NCI-H460 (cell line): ENCODE results near the gene AZU1. TPM values are rescaled to one million over a fixed set of nuclear protein-coding genes. Genes with fewer than 3 reads are reported as not detected.
"Not testable (repeated sequence)": the region's sequence is repeated elsewhere in the genome, so short reads cannot be mapped to it uniquely, and the experiment has no call there.

Experiments
- DNase-seq: peaks from one replicate; pipeline ENCODE4 v3.0.0-alpha.2; 2016; ENCODE audit warnings: low read depth; ENCODE audit errors: extremely low read depth
- total RNA-seq: library from RNA; depleted of rRNA; stranded (reverse); fragments of >200 nt; shearing (Covaris generic); gene quantifications from 2 replicates; pipeline ENCODE4 v1.2.3, GENCODE V29; 2014

AZU1 gene
- total RNA-seq, 1 experiment from 2014 or later: 0.35 TPM

DNA sequence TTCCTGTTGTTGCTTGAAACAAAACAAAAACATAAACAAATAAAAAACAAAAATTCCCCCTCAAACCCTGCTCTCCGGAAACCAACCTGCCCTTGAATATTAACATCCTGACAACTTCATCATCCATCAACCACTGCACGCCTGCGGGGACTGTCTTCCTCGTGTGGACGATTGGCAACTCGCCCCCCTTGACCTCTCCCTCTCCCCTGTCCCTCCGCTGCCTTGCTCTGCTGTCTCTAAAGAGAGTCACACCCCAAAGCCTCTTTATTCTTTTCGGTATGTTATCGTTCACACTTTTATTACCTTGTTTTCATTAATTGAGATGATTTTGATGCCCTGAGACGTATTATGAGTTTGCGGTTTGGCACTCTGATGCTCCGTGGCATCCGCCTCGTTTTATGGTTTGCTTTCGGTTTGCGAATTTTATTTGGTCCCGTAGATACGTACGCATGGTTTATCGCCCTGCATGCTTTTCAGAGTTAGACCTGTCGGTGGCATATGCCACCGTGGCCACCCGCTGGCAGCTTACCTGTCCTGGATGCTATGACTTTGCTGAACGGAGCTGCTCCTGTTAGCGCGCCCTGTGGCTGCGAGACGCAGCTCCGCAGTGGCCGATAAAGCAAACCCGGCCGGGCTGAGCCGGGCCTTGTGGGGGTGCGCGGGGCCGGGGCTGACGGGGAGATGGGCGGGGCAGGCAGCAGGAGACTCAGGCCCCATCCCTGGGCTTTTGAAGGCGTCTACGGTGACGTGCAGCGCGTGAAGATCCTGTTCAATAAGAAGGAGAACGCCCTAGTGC is 19.8 kb upstream of the AZU1 start:
- DNase-seq: no peak

DNA sequence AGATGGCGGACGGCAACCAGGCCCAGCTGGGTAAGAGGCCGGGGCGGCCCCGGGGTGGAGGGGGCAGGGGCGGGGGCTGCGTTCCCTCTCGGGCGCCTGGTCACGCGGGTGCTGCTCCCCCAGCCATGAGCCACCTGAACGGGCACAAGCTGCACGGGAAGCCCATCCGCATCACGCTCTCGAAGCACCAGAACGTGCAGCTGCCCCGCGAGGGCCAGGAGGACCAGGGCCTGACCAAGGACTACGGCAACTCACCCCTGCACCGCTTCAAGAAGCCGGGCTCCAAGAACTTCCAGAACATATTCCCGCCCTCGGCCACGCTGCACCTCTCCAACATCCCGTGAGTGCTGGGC is 19.2 kb upstream of the AZU1 start:
- DNase-seq: no peak

- DNase-seq: no peak
Measured at GRCh38 chr19:810077-810855, 17.4 kb upstream of the AZU1 start.

- DNase-seq: no peak
Measured at GRCh38 chr19:810883-811489, 16.7 kb upstream of the AZU1 start.

DNA sequence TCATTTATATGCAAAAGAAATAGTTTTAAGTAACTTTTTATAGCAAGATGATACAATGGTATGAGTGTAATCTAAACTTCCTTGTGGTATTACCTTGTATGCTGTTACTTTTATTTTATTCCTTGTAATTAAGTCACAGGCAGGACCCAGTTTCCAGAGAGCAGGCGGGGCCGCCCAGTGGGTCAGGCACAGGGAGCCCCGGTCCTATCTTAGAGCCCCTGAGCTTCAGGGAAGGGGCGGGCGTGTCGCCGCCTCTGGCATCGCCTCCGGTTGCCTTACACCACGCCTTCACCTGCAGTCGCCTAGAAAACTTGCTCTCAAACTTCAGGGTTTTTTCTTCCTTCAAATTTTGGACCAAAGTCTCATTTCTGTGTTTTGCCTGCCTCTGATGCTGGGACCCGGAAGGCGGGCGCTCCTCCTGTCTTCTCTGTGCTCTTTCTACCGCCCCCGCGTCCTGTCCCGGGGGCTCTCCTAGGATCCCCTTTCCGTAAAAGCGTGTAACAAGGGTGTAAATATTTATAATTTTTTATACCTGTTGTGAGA is 16.1 kb upstream of the AZU1 start:
- DNase-seq: no peak

DNA sequence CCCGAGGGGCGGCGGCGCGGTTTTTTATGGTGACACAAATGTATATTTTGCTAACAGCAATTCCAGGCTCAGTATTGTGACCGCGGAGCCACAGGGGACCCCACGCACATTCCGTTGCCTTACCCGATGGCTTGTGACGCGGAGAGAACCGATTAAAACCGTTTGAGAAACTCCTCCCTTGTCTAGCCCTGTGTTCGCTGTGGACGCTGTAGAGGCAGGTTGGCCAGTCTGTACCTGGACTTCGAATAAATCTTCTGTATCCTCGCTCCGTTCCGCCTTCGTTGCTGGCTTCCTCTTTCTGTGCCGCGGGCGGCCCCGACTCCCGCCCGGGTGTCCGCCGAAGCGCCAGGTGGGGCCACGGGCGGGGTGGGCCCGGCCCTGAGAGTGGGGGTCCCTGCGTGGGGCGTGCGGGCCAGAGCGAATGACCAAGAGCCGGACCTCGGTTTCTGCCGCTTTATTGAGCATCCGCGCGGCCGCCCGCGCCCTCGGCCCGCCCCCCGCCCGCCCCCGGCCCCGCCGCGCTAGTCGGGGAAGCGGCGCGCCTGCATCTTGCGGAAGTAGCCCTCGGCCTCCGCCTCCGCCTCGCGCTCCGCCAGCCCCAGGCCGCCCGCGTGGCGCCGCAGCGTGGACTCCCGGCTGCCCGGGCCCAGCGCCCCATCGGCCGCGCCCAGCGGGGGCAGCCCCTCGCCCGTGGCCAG is 15.4 kb upstream of the AZU1 start:
- DNase-seq: no peak

- DNase-seq: no peak
Measured at GRCh38 chr19:812747-813218, 14.9 kb upstream of the AZU1 start.

GRCh38 chr19:813219-814151 is 14.2 kb upstream of the AZU1 start:
- no peak for DNase-seq

GRCh38 chr19:814152-815078 is 13.2 kb upstream of the AZU1 start:
- no peak for DNase-seq

DNA sequence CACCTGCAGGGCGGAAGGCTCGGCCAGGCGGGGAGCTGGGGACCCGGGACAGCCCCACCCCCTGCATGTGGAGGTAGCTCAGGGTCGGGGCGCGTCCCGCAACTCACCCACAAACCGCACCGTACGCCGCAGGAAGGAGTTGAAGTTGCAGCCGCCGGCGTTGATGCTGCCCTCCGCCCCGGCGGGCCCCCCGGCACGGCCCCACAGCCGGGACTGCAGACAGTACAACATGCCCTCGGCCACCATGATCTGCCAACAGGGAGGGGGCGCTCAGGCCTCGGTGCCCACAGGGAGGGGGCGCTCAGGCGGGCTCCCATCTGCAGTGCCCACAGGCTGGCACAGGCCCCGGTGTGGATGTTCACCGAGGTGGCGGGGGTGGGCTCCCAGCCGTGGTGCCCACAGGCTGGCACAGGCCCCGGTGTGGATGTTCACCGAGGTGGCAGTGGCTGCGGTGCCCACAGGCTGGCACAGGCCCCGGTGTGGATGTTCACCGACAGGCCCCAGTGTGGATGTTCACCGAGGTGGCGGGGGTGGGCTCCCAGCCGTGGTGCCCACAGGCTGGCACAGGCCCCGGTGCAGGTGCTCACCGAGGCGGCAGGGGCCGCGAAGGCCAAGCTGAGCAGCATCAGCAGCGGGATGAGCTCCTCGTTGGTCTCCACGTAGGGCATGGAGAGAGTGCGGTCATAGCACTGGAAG is 12.4 kb upstream of the AZU1 start:
- no peak for DNase-seq

DNA sequence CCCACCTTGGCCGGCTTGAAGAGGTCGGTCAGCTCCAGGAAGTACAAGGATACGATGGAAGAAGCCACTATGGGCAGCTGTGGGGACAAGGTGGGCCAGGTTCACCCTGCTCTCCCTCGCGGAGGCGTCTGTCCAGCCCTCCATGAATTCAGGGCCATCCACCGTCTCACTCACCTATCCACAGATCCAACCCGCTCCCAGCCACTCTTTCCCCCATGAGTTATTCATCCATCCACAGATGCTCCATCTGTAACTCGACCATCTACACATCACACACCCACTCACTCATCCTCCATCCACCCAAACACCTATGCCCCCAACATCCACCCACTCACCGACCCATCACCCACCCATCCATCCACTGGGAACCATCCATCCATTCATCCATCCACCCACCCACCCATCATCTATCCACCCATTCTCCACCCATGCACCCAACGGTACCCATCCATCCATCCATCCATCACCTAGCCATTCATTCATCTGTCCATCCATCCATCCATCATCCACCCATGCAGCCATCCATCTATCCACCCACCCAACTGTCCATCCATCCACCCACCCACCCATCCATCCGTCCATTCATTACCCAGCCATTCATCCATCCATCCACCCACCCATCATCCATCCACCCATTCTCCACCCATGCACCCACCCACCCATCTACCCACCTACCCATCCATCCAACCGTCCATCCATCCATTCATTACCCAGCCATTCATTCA is 11.7 kb upstream of the AZU1 start:
- no peak for DNase-seq

- no peak for DNase-seq
Measured at GRCh38 chr19:816500-816857, 11.2 kb upstream of the AZU1 start.

DNA sequence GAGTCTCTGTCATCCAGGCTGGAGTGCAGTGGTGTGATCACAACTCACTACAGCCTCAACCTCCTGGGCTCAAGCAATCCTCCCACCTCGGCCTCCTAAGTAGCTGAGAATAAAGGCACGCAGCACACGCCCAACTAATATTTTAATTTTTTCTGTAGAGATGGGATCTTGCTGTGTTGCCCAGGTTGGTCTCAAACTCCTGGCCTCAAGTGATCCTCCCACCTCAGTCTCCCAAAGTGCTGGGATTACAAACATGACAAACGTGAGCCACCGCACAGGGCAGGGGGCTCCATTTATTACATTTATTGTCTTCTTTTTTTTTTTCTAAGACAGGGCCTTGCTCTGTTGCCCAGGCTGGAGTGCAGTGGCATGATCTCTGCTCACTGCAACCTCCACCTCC is 7.4 kb upstream of the AZU1 start:
- not testable (repeated sequence) for DNase-seq

DNA sequence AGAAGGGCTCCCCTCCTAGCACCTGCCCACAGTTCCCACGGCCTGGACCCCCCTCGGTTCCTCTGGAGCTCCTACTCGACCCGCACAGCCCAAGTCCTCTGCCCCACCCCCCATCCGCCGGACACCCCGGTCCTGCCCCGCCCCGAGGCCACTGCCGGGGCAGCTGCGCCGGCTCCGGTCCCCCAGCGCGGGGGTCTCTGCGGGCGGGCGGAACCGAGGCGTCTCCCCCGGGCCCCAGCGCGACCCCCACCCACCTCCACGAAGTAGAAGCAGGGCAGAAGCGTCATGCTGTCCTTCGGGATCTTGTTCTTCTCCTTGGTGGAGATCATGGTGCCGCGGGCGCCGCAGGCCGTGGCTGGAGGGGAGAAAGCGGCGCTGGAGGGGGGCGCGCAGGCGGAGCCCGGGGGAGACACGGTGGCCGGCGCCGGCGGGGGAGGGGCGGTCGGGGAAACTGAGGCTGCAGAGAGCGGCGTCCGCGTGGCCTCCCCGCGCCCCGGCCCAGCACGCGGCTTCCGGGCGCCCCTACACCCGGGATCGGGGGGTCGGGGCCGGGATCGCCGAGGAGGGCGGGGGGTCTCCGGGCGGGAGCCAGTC is 6.3 kb upstream of the AZU1 start:
- DNase-seq: no peak

- no peak for DNase-seq
Measured at GRCh38 chr19:821825-822503, 5.7 kb upstream of the AZU1 start, which contains the start of gene PLPPR3. TSS of gene PLPPR3 (minus strand) at chr19:821955. CDS start at chr19:821559, 396 bp downstream.

DNA sequence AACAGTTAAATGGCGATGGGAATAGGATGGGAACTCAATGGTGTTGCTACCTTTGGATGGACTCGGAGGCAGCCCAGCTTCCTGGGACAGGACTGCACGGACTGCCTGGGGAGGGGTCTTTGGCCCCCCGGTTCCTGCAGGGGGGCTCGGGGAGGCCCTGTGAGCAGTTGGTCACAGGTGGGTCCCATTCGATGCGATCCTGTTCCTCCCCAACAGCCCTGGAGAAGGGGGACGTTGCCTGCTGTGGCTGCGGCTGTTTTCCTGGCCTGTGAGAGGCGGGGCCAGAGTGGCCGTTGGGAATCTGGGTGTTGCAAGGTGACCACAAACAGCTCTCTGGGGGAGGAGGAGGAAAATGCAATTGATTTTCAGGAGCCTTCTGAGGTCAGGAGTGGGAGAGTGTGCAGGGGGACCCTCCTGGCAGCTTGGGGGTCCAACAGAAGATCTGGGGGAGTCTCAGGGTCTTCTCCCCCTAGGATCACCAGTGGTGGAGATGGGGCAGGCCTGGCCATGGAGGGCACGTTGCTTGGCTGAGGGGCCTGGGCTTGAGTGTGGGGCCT is 4.0 kb upstream of the AZU1 start:
- no peak for DNase-seq
